Coronary artery (tissue), 2 donors: ENCODE results near the gene ARMC12.

Source experiments
- DNase-seq: peaks from one replicate; pipeline ENCODE4 v3.0.0-alpha.2; 2017; ENCODE audit warnings: low spot score
- H3K27ac ChIP-seq, 2 donors: fragments of 200-600 bp; sonication (generic); one replicate each; pipeline ENCODE4 v1.5.1; 2016 to 2019
- H3K4me3 ChIP-seq: fragments of 200-600 bp; sonication (generic); 2 replicates; pipeline ENCODE4 v1.5.1; 2016; ENCODE audit warnings: mild to moderate bottlenecking, moderate library complexity
- TF ChIP-seq, protein P1 (sequence below): fragments of 200-600 bp; sonication (generic); IDR thresholded peaks from one replicate; pipeline ENCODE4 v1.5.1; 2019; ENCODE audit warnings: antibody characterized with exemption

ARMC12 gene

DNA sequence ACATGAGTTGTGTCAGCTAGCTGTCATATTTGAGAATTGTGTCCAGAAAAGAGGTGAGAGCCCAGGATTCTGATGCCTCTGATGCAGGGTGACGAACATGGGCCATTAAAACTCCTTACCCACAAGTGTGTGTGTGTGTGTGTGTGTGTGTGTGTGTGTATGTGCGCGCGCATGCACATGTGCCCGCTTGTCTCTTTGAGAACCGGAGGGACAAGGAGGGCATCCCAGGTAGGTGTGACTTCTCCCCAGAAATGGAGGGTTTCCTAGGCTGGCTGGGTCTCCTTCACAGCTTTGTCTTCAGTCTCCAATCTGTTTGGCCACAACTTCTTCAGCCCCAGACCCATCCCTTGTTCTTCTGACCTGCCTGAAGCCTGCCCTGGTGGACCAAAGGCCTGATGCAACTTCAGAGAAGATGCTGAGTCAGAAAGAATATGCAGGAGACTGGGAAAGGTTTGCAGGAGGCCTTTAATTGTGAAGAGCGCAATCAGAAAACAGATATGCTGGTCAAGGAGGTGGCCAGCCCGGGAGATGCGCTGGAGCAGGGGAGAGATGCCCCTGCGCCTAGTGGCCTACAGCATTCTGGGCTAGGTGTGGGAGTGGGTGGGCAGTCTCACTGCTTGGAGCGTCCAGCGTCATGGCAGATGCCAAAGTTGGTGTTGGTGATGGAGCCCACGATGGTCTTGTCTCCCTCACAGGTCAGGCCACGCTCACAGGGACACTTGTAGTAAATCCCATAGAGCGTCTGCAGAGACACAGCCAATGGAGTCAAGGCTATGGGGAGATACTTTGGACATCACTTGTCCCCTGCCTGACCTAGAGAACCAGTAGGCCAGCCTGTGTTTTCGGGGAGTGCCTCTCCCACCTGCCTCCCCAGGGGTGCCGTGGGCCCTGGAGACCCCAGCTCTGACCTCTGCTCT, 58.0 kb downstream of the ARMC12 start:
- no peak overlapping the region for H3K27ac ChIP-seq
- H3K4me3 ChIP-seq, result no peak overlapping the region
- TF ChIP-seq, protein P1, sequence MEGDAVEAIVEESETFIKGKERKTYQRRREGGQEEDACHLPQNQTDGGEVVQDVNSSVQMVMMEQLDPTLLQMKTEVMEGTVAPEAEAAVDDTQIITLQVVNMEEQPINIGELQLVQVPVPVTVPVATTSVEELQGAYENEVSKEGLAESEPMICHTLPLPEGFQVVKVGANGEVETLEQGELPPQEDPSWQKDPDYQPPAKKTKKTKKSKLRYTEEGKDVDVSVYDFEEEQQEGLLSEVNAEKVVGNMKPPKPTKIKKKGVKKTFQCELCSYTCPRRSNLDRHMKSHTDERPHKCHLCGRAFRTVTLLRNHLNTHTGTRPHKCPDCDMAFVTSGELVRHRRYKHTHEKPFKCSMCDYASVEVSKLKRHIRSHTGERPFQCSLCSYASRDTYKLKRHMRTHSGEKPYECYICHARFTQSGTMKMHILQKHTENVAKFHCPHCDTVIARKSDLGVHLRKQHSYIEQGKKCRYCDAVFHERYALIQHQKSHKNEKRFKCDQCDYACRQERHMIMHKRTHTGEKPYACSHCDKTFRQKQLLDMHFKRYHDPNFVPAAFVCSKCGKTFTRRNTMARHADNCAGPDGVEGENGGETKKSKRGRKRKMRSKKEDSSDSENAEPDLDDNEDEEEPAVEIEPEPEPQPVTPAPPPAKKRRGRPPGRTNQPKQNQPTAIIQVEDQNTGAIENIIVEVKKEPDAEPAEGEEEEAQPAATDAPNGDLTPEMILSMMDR, result no peak
- DNase-seq, result no peak

DNA sequence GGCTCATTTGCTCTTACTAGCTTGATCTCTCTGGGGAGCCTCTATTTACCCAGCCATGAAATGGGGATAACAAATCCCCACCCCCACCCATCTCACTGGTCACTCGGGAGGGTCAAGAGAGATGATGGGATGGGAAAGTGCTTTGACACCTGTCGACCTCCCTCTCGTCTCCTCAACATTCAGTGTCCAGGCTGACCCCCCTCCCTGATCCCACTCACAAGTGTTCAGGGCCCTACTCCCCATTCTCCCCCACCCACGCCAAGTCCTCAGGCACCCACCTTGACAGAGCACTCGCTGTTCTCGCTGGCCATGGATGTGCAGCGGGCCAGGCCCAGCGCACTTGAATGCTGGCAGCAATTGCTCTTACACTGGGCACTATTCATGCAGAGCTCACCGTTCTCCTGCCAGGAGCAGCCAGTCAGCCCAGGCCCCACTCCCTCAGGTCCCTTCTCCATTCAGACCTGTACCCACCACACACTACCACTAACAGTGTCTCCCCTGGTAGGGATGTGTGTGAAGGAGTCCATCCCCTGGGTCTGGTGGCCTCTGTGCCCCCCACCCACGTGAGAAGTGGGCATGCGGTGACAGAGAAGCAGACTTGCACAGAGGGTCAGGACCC, 58.7 kb downstream of the ARMC12 start:
- H3K27ac ChIP-seq, result no peak overlapping the region
- TF ChIP-seq, protein P1, result no peak
- no peak for DNase-seq
- no peak overlapping the region for H3K4me3 ChIP-seq

DNA sequence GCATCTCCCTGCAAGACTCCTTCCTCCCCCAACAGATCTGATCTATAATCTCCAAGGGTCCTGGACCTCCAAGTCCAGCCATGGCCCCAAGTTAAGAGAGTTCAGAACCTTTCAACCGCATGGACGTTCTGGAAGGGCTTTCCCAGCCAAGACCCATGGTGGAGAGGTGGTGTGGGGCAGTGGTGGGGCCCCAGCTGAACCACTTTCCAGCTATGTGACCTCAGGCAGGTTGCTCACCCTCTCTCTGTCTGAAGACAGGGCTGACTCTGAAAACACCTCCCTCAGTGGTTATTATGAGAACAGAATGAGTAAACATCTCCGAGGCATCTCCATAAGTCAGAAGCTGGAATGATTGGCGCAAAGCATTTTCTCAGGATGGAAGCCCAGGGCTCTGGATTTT, 59.4 kb downstream of the ARMC12 start:
- no peak overlapping the region for H3K27ac ChIP-seq
- DNase-seq, result no peak
- H3K4me3 ChIP-seq, result no peak overlapping the region
- TF ChIP-seq, protein P1, result no peak

DNA sequence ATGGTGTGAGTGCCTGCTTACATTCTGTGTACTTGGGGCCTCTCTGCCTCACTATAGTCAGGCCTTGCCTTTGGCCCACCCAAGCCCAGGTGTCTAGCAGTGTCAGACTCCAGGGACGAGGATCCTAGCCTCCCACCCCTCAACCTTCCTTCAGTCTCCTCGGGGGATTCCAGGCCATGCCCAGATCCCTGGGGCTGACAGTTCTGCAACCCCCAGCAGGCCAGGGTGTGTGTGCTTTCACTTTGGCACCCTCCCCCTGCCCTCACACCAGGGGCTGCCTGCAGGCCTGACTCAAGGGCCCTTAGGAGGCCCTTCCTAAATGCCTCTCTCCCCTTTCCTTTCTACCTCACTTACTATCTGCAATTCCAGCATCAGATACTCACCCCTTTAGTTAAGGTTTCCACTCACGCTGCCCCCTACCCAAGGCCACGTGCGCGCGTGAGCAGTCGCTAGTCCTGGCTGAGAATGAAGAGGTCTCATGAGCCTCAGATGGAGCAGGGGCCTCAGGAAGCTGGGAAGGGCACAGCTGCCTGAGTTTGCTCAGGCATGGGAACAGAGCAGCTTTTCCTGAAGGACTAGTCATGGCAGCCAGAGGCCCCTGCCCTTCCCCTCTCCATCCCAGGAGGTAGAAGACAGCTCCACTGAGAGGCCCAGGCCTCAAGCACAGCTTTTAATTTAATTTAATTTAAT, 61.1 kb downstream of the ARMC12 start:
- Histone ChIP-seq H3K27ac (no peak overlapping the region), H3K4me3 (no peak overlapping the region)
- no peak for DNase-seq
- TF ChIP-seq, protein P1, result no peak
